ENCODE measurements around the gene TTLL11.

- TF ChIP-seq CTCF (optimal IDR thresholded peaks at IDR 0.05 in 1 of 3, IDR thresholded peaks at IDR 0.05 in 1 of 3, conservative IDR thresholded peaks at IDR 0.05 in 1 of 3; ENCODE audit: extremely low read depth in 1 of 3, insufficient read depth in 2 of 3, low read length in 3 of 3) (no peak), EZH2 (IDR thresholded peaks at IDR 0.05; ENCODE audit: low read length) (no peak)
These were observed 285.3 kb downstream of the TTLL11 start for GRCh38 chr9:121807823-121808278.

Measured in keratinocyte (primary cell).